H1 (cell line): ENCODE measurements around the gene KIF5C. TPM values are rescaled to one million over a fixed set of nuclear protein-coding genes. Genes with fewer than 3 reads are reported as not detected.

Source experiments
- CTCF ChIA-PET: fragments of 300-600 bp; sonication (Branson Sonifier 250); formaldehyde crosslinking; loops from one replicate; lab custom pipeline; 2021; ENCODE audit not compliant: partially characterized antibody; lab: Charles Lee
- POLR2A ChIA-PET: fragments of 300-600 bp; sonication (Branson Sonifier 250); formaldehyde crosslinking; loops from one replicate; lab custom pipeline; 2021; ENCODE audit warnings: inconsistent platforms; ENCODE audit not compliant: partially characterized antibody; lab: Charles Lee
- DNase-seq, 2 experiments: peaks; one replicate each; pipeline versions ENCODE4 v3.0.0 to v3.0.0-alpha.2; 2010 to 2022; ENCODE audit warnings: low spot score in 2 of 2, low read depth in 1 of 2, mixed read lengths in 1 of 2
- FAIRE-seq: peaks from 2 replicates; lab custom pipeline; 2011; peaks lifted over from hg19 to GRCh38; lab: Jason Lieb, UNC
- H2AFZ ChIP-seq: 2 replicates; pipeline ENCODE4 v1.8.1; 2012; ENCODE audit warnings: low read length, inconsistent platforms
- H2AK5ac ChIP-seq: 2 replicates; pipeline ENCODE4 v1.6.1; 2013; ENCODE audit warnings: low read depth, low read length
- H2BK120ac ChIP-seq: replicated peaks from 2 replicates; pipeline ENCODE3; 2013; ENCODE audit warnings: low read depth, low read length, inconsistent platforms
- H2BK12ac ChIP-seq: 2 replicates; pipeline ENCODE4 v1.6.1; 2013; ENCODE audit warnings: low read depth, low read length
- H2BK15ac ChIP-seq: 2 replicates; pipeline ENCODE4 v1.6.1; 2013; ENCODE audit warnings: low read length
- H2BK20ac ChIP-seq: 2 replicates; pipeline ENCODE4 v1.6.1; 2013; ENCODE audit warnings: low read length
- H2BK5ac ChIP-seq: 2 replicates; pipeline ENCODE4 v1.6.1; 2013; ENCODE audit warnings: low read depth, low read length
- H3K14ac ChIP-seq: 2 replicates; pipeline ENCODE4 v1.6.1; 2013; ENCODE audit warnings: inconsistent platforms; ENCODE audit not compliant: insufficient read length
- H3K18ac ChIP-seq: 2 replicates; pipeline ENCODE4 v1.6.1; 2013; ENCODE audit warnings: low read length; ENCODE audit errors: extremely low read depth
- H3K23ac ChIP-seq: 2 replicates; pipeline ENCODE4 v1.6.1; 2013; ENCODE audit warnings: inconsistent platforms; ENCODE audit not compliant: insufficient read length
- H3K23me2 ChIP-seq: 2 replicates; pipeline ENCODE4 v1.6.1; 2013; ENCODE audit warnings: low read depth, low read length
- H3K27ac ChIP-seq: 2 replicates; pipeline ENCODE4 v1.6.1; 2011; ENCODE audit warnings: low read depth, low read length, inconsistent platforms
- H3K27me3 ChIP-seq, 4 experiments: replicated peaks in 1 of 4; 1 replicate in 1 of 4; 2 replicates in 3 of 4; pipeline versions ENCODE4 v1.6.1 to v1.8.1; 2011 to 2013; ENCODE audit warnings: low read length in 3 of 4, mild to moderate bottlenecking in 3 of 4, inconsistent platforms in 2 of 4, mixed read lengths in 2 of 4, moderate library complexity in 1 of 4; ENCODE audit not compliant: control insufficient read depth in 3 of 4, insufficient read depth in 3 of 4; ENCODE audit errors: extremely low read depth in 1 of 4
- H3K36me3 ChIP-seq, 4 experiments: 2 replicates each; pipeline versions ENCODE4 v1.6.1 to v1.8.1; 2011 to 2013; ENCODE audit warnings: mild to moderate bottlenecking in 4 of 4, low read length in 3 of 4, moderate library complexity in 2 of 4, control low read depth in 1 of 4, inconsistent platforms in 1 of 4; ENCODE audit not compliant: insufficient read depth in 4 of 4, control insufficient read depth in 2 of 4
- H3K4ac ChIP-seq: replicated peaks from 2 replicates; pipeline ENCODE3; 2013; ENCODE audit warnings: low read length, low read depth, mixed read lengths, inconsistent platforms; ENCODE audit not compliant: insufficient read length
- H3K4me1 ChIP-seq, 4 experiments: replicated peaks in 1 of 4; 1 replicate in 1 of 4; 2 replicates in 3 of 4; pipeline versions ENCODE4 v1.6.1 to v1.8.1; 2011 to 2013; ENCODE audit warnings: low read length in 3 of 4, inconsistent platforms in 2 of 4, mixed read lengths in 1 of 4; ENCODE audit not compliant: insufficient read depth in 4 of 4, control insufficient read depth in 3 of 4
- H3K4me2 ChIP-seq, 2 experiments: 2 replicates each; pipeline versions ENCODE4 v1.6.1 to v1.8.1; 2011 to 2013; ENCODE audit warnings: low read depth in 2 of 2, low read length in 2 of 2, control low read depth in 1 of 2, inconsistent platforms in 1 of 2, mild to moderate bottlenecking in 1 of 2; ENCODE audit not compliant: insufficient read depth in 1 of 2
- H3K4me3 ChIP-seq, 4 experiments: fragments of 200-600, 300-600 bp in 1 of 4; sonication (generic), shearing (Covaris generic), sonication (Bioruptor Twin) in 1 of 4; 2 replicates each; pipeline versions ENCODE4 v1.5.1 to v1.8.1; 2011 to 2016; ENCODE audit warnings: low read length in 4 of 4, low read depth in 3 of 4, control low read depth in 2 of 4, inconsistent platforms in 2 of 4, mild to moderate bottlenecking in 2 of 4, mixed read lengths in 1 of 4, moderate library complexity in 1 of 4; ENCODE audit not compliant: insufficient read depth in 2 of 4; ENCODE audit errors: extremely low read depth in 1 of 4
- H3K56ac ChIP-seq: replicated peaks from 2 replicates; pipeline ENCODE3; 2013; ENCODE audit warnings: low read depth, mild to moderate bottlenecking, mixed read lengths, low read length, inconsistent platforms; ENCODE audit not compliant: insufficient read length
- H3K79me1 ChIP-seq: 2 replicates; pipeline ENCODE4 v1.6.1; 2013; ENCODE audit warnings: low read depth, low read length, control low read depth
- H3K79me2 ChIP-seq, 2 experiments: 2 replicates each; pipeline versions ENCODE4 v1.6.1 to v1.8.1; 2012 to 2013; ENCODE audit warnings: low read length in 2 of 2, mild to moderate bottlenecking in 2 of 2, inconsistent platforms in 1 of 2; ENCODE audit not compliant: insufficient read depth in 2 of 2, control insufficient read depth in 1 of 2
- H3K9ac ChIP-seq, 4 experiments: replicated peaks in 1 of 4; 1 replicate in 1 of 4; 2 replicates in 3 of 4; pipeline versions ENCODE4 v1.6.1 to v1.8.1; 2011 to 2013; ENCODE audit warnings: low read depth in 3 of 4, low read length in 3 of 4, control low read depth in 2 of 4, mild to moderate bottlenecking in 2 of 4, moderate library complexity in 2 of 4, inconsistent platforms in 1 of 4; ENCODE audit errors: extremely low read depth in 1 of 4
- H3K9me3 ChIP-seq, 2 experiments: 2 replicates each; pipeline versions ENCODE4 v1.6.1 to v1.8.1; 2012 to 2013; ENCODE audit warnings: mild to moderate bottlenecking in 2 of 2, moderate library complexity in 2 of 2, control low read depth in 1 of 2, inconsistent platforms in 1 of 2, low read depth in 1 of 2, low read length in 1 of 2, mixed read lengths in 1 of 2; ENCODE audit not compliant: insufficient read depth in 2 of 2
- H4K20me1 ChIP-seq, 2 experiments: replicated peaks in 1 of 2; 2 replicates each; pipeline versions ENCODE3 to v1.8.1; 2011 to 2013; ENCODE audit warnings: inconsistent platforms in 2 of 2, low read length in 2 of 2, mild to moderate bottlenecking in 1 of 2; ENCODE audit not compliant: insufficient read depth in 2 of 2, control insufficient read depth in 1 of 2
- H4K5ac ChIP-seq: 2 replicates; pipeline ENCODE4 v1.6.1; 2013; ENCODE audit warnings: low read length, low read depth, mixed read lengths, inconsistent platforms; ENCODE audit not compliant: insufficient read length
- H4K8ac ChIP-seq: 2 replicates; pipeline ENCODE4 v1.8.0; 2013; ENCODE audit warnings: mild to moderate bottlenecking, moderate library complexity, low read length, inconsistent platforms; ENCODE audit not compliant: insufficient read depth; ENCODE audit errors: extremely low read depth
- H4K91ac ChIP-seq: replicated peaks from 2 replicates; pipeline ENCODE3; 2013; ENCODE audit warnings: low read length, mixed read lengths, inconsistent platforms; ENCODE audit not compliant: insufficient read length
- ATF3 ChIP-seq: IDR thresholded peaks from 2 replicates; pipeline ENCODE4 v1.6.1; 2011; ENCODE audit warnings: low read depth, mild to moderate bottlenecking, low read length; ENCODE audit not compliant: insufficient read depth
- BCL11A ChIP-seq, 2 experiments: IDR thresholded peaks; one replicate each; pipeline ENCODE4 v1.6.1; 2011; ENCODE audit warnings: low read depth in 2 of 2, low read length in 2 of 2, mild to moderate bottlenecking in 2 of 2
- CHD1 ChIP-seq: IDR thresholded peaks from 2 replicates; pipeline ENCODE4 v1.6.1; 2012; ENCODE audit warnings: low read depth, low read length, improper control_type of control experiment
- CHD2 ChIP-seq: IDR thresholded peaks from 2 replicates; pipeline ENCODE4 v1.6.1; 2012; ENCODE audit warnings: low read length, improper control_type of control experiment
- E2F6 ChIP-seq: IDR thresholded peaks from 2 replicates; pipeline ENCODE4 v1.6.1; 2012; ENCODE audit warnings: inconsistent platforms
- EP300 ChIP-seq, 2 experiments: IDR thresholded peaks; 1 replicate in 1 of 2; 2 replicates in 1 of 2; pipeline ENCODE4 v1.6.1; 2011 to 2012; ENCODE audit warnings: low read depth in 2 of 2, low read length in 2 of 2, mild to moderate bottlenecking in 2 of 2, borderline replicate concordance in 1 of 2, inconsistent platforms in 1 of 2, moderate library complexity in 1 of 2
- JUND ChIP-seq: IDR thresholded peaks from 2 replicates; pipeline ENCODE4 v1.6.1; 2011; ENCODE audit warnings: mild to moderate bottlenecking, improper control_type of control experiment, low read length
- POU5F1 ChIP-seq: IDR thresholded peaks from 2 replicates; pipeline ENCODE4 v1.6.1; 2011; ENCODE audit warnings: low read depth, mild to moderate bottlenecking, low read length, moderate library complexity
- RBBP5 ChIP-seq: IDR thresholded peaks from 2 replicates; pipeline ENCODE4 v1.7.1; 2012; ENCODE audit warnings: low read depth, mild to moderate bottlenecking, inconsistent platforms, low read length, moderate library complexity, borderline replicate concordance
- SAP30 ChIP-seq: fragments of 300-600 bp; sonication (generic); IDR thresholded peaks from 2 replicates; pipeline ENCODE4 v1.7.1; 2012; ENCODE audit warnings: low read length, moderate library complexity, mild to moderate bottlenecking, inconsistent platforms; ENCODE audit not compliant: insufficient read depth, insufficient replicate concordance
- SP2 ChIP-seq: IDR thresholded peaks from 2 replicates; pipeline ENCODE4 v1.6.1; 2012; ENCODE audit warnings: mild to moderate bottlenecking, low read length, inconsistent platforms
- USF2 ChIP-seq: IDR thresholded peaks from 2 replicates; pipeline ENCODE4 v1.6.1; 2011; ENCODE audit warnings: low read length, improper control_type of control experiment
- polyA plus RNA-seq, 7 experiments: library from polyadenylated mRNA; depleted of rRNA in 3 of 7; stranded (reverse) in 5 of 7; unstranded in 2 of 7; fragments of >200 nt in 5 of 7; fragments of 200-250 nt in 2 of 7; gene quantifications; 1 replicate in 5 of 7; 2 replicates in 1 of 7; 4 replicates in 1 of 7; pipeline versions ENCODE4 v1.2.1 to v1.2.3, GENCODE V29; 2011 to 2013; ENCODE audit warnings: missing spikeins in 2 of 7, mixed read lengths in 2 of 7
- total RNA-seq: library from RNA; stranded (reverse); fragmentation: NEBNext Ultra II Directional; extraction: Animal tissue kit (Norgen Biotek cat#: 25700); gene quantifications from 2 replicates; pipeline ENCODE4 v1.2.1, GENCODE V29; 2021

Gene KIF5C
- total and polyA plus RNA-seq, 2 of the 8 experiments (the other 6 are each of a cell fraction or from before 2014, with no cell fraction given) = 16.3 to 66.4 TPM

GRCh38 chr2:148913061-148913460 is 38.0 kb downstream of the KIF5C start:
- Histone ChIP-seq H3K4me1 (peaks cover 0 to 2% (median 0%) of the 10 kb centered on the region in 4 experiments; a peak in 1 of 7 replicates), H3K4me2 (no peak overlapping the region), H3K14ac (no peak overlapping the region), H3K4me3 (no peak overlapping the region), H3K4ac (no peak overlapping the region), H3K18ac (no peak overlapping the region), H2BK15ac (no peak overlapping the region), H3K36me3 (no peaks in the 10 kb centered on the region), H2BK20ac (no peak overlapping the region), H2AFZ (no peak overlapping the region), H3K23me2 (no peaks in the 10 kb centered on the region), H4K8ac (no peak overlapping the region), H2AK5ac (no peak overlapping the region), H4K91ac (no peak overlapping the region), H3K27me3 (no peaks in the 10 kb centered on the region), H4K5ac (no peak overlapping the region), H3K56ac (no peak overlapping the region), H2BK12ac (no peak overlapping the region), H4K20me1 (peaks cover under 1 to 4% of the 10 kb centered on the region in 2 experiments), H3K79me1 (peaks cover 4% of the 10 kb centered on the region; the same call in 1 of the 2 replicates), H2BK5ac (no peak overlapping the region), H3K9me3 (no peaks in the 10 kb centered on the region), H2BK120ac (no peak overlapping the region), H3K79me2 (peaks cover 0 to 49% of the 10 kb centered on the region in 2 experiments; a peak in 3 of 4 replicates), H3K23ac (no peak overlapping the region), H3K27ac (no peak overlapping the region), H3K9ac (no peak overlapping the region)
- no peak for DNase-seq
- POLR2A ChIA-PET = interaction anchor here (1.7 kb wide), 1 partner anchor 9 kb away, joined by 4 read pairs; no protein-coding TSS in a partner anchor
- CTCF ChIA-PET = interaction anchor here (1.0 to 1.6 kb wide), 3 partner anchors 8 to 14 kb away, joined by 3 to 7 read pairs (median 3); no protein-coding TSS in a partner anchor
- no peak for FAIRE-seq
- TF ChIP-seq BCL11A (IDR thresholded peaks at IDR 0.05; ENCODE audit: low read depth in 2 of 2, low read length in 2 of 2) (no peak), SP2 (no peak), CHD2 (no peak), JUND (no peak), ATF3 (no peak), EP300 (IDR thresholded peaks at IDR 0.05; ENCODE audit: borderline replicate concordance in 1 of 2, low read depth in 2 of 2, low read length in 2 of 2) (no peak), POU5F1 (no peak), RBBP5 (no peak), CHD1 (no peak), SAP30 (no peak), E2F6 (no peak), USF2 (no peak)
